GM19023 (cell line): Measurements from ENCODE around the gene AFDN.

Experiments
- ATAC-seq: cut with Tn5 transposase; IDR thresholded peaks from one replicate; pipeline ENCODE4 v1.9.1; 2021; ENCODE audit warnings: mild to moderate bottlenecking, moderate library complexity; ENCODE audit not compliant: unreplicated experiment

The AFDN gene

DNA sequence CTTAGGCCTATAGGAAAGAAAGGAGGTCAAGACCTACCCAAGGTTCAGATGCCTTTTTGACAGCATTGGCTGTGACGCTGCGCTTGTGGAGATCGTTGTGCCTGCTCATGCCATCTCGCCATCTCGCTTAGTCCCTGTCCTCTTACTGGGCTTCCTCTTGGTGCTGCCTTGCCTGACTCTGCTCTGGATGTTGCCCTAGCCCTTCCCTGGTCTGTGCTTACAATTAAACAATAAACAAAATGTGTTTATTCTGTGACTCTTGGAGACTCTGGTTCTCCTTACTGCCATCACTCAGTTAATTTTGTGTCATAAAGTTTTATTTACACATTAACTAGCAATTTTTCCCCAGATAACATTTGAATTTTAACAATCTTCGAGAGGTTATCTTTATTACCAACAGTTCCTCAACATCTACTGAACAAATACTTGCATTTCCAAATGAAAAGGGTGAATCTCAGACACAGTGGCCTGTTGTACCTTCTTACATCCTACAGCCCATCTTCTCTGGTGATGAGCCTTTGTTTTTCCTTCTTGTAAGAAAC is 11.6 kb downstream of the AFDN start:
- no peak for ATAC-seq

DNA sequence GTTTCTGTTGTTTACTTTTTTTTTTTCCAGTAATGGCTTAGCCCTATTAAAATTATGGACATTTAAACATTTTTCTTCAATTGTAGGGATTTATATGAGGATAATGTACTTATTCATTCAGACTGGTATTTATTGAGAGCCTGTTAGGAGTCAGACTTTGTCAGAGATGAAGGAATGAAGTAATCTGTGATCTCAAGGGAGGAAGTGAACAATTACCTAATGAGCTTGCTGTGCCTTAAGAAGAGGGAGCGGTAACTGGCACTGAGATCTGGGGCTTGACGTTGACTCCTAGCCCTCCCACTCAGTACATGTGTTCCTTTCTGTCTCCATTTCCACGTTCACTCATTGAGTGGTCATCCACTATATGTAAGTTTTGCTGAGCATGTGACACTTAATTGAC is 12.6 kb downstream of the AFDN start:
- no peak for ATAC-seq

DNA sequence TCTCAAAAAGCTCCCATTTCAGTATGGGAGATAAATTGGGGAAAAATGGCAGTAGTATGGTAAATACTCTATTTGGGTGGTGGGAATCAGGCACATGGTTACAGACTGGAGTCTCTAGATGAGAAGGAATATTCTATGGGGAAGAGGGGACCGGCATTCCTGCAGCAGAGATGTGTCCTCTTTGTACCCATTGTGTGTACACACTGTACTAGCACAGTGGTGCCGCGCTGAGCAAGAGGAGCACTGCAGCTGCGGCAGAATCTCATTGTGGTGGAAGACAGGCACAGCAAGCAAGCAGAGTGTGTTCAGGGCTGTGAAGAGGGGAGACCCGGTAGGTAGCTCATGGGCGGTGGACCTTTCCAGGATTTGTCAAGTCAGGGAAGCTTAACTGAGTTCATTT is 13.0 kb downstream of the AFDN start:
- ATAC-seq, result no peak

DNA sequence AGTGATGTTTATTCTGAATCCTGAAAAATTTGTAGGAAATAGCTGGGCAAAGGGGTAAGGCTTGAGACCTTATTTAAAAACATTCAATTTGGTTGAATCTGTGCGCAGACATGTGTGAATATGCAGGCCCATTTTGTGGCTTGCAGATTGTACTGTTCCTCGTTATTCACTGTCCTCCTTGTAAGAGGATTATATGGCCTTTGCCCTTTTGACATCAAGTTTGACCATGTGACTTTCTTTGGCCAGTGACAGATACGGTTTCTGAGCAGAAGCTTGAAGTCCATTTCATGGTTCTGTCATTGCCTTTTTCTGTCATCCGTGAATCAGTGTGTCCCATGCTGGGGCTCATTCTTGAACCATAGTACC is 13.4 kb downstream of the AFDN start:
- no peak for ATAC-seq

DNA sequence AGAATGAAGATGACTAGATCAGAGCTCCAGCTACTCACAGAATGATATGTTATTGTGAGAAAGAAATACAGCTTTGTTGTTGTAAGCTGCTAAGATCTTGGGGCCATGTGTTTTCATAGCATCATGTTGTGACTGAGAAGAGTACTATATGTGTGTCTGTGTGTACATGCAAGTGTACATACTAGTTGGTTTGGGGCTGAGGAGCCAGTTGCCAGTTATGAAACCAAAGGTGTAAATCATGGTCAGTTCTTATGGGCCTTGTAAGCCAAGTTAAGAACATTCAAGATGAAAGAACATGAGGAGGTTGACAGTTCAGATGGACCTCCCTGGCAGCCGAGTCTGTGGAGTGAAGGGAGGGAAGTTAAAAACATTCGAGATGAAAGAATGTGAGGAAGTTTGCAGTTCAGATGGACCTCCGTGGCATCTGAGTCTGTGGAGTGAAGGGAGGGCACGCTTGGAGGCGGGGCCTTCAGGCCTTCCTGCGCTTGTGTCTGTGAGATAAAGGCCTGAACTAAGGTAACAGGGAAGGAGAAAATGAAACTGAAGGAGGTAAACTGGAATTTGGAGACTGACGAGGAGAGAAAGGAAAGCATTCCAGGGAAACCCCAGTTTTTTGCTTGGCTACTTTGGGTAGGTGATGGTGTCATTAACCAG is 13.9 kb downstream of the AFDN start:
- ATAC-seq, result no peak

DNA sequence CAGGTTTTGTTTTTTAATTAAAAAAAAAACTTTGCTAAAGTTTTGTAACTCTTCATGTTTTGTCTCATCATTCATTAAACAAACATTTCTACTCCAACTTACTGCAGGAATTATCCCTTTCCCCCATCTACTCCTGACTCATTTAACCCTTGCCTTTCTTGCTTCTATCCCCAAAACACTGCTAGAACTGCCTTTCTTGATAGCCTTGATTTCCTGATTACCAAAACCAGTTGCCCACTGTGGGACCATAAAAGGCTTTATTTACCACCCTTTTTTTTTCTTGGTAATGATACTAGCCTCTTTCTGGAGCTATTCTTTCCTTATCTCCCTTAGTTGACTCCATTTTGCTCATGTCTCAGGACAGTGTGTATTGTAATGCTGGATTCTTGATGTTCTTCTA is 15.3 kb downstream of the AFDN start:
- no peak for ATAC-seq

DNA sequence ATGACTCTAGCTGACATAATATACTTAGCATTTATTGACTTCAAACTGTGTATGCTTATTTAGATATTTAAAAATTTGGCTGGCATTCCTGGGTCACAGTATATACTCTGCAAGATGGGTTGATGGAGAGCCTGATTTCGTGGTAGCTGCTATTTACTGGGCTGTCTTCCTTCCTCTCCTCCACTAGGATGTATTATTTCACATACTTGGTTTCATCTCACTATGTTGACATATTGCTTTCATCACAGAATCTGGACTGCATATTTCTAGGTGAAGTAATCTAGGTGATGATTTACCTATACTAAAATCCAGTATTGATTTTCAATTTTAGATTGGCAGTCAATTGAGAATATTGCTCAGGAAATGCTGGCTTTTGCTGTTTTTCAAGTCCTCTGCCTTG is 15.7 kb downstream of the AFDN start:
- no peak for ATAC-seq

DNA sequence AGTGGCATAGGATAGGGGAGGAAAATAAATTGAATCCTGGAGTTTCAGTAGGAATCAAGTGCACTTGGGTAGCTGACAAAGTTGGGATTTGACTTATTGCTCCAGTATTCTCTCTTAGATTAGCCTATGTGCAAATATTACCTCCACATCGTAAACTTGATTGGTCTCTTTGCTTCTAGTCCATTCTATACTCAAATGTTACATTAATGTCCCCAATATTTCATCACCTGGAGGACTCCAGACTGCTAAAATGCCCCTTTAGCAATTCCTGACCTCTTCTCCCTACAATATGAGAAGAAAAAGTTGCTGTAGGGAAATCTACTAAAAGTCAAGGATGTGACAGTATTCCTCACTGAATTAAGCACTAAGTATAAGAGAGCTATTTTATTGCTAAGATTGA is 16.3 kb downstream of the AFDN start:
- ATAC-seq, result no peak

DNA sequence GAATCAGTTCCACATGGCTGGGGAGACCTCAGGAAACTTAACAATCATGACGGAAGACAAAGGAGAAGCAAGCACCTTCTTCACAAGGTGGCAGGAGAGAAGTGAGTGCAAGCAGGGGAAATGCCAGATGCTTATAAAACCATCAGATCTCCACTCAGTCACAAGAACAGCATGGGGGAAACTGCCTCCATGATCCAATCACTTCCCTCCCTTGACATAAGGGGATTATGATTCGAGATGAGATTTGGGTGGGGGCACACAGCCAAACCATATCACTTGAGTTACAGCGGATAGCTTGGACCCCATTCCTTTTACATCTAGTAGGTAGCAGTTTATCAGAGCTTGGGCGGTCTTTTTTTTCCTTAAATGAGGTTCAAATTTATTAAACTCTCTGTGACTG is 19.1 kb downstream of the AFDN start:
- ATAC-seq, result no peak

DNA sequence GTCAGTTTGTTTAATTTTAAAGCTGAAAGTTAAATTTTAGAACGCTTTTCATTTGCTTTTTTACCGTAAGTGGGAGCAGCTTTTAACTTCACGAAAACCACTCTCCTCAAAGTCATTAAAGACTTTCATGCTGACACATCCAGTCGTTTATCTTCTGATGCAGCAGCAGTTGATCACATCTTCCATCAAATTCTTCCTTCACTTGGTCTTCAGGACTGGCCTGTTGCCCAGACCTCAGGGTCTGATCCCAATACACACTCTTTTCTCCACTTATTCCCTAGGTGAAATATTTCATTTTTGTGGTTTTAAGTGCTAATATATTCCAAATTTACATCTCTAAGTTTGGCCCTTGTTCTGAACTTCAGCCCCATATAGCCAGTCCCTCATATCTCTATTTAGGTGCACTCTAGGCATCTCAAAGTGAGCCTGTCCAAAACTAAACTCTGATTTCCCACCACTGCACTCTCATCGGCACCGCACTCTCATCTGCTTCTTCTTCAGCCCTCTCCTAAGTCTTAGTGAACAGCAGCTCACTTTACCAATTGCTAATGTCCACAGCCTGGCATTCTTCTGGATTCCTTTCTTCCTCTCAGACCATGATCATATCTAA is 20.4 kb downstream of the AFDN start:
- ATAC-seq, result no peak

DNA sequence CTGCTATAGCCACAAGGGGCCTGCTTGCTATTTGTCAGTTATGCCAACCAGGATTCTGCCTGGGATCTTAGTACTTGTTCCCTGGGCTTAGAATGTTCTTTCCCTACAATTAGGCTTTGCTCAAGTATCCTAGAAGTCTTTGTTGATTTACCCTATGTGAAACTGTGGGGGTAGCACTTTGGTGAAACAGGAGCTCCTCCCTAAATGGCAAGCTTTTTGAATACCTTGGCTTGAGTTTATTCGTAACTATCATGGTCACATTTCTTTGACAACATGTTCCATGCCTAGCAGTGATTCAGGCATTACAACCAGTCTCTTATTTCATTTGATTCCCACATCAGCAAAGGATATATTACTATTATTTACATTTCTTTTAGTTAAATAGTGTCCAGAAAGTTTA is 21.2 kb downstream of the AFDN start:
- ATAC-seq, result no peak

DNA sequence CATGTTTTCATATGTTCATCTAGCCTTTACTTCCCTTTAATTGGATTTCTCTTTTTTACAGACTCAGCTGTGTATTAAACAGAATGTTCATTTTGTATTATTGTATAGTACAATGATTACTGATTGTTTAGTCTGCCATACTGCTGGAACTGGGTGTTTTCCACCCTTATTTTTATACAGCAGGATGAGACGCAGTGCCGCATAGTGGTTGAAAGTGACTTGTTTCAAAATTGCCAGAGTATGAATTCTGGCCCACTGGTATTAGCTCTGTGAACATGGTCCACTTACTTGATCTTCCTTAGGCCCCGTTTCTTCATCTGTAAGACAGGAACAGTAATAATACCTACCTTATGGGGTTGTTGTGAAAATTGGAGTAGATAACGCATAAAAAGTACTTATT is 22.1 kb downstream of the AFDN start:
- no peak for ATAC-seq

DNA sequence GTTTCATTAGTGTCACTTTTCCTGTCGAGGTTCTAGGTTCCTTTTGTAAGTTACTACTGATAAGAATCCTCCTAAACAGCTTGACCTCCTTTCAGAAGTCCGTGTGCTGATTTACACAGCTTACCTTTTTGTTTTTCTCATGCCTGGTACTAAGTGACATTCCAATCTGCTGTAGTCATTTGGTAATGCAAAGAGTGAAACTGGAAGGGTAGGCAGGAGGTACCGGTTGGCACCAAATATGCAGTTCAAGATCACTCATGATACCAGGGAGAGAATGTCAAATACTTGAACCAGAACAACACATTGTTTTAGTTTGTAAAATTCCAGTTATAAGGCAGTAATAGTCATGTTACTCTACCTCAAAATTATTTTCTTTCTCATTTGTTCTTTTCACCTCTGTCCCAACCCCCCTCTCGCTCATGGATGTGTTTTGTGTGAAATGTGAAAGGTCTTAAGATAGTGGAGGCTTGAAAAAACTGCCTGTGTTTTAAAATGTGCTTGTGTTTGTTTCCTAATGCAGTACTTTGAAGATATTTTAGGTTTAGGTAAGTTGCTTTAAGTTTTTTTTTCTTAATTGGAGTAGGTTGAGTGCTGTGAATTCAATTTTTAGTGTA is 23.2 kb downstream of the AFDN start:
- ATAC-seq, result no peak

DNA sequence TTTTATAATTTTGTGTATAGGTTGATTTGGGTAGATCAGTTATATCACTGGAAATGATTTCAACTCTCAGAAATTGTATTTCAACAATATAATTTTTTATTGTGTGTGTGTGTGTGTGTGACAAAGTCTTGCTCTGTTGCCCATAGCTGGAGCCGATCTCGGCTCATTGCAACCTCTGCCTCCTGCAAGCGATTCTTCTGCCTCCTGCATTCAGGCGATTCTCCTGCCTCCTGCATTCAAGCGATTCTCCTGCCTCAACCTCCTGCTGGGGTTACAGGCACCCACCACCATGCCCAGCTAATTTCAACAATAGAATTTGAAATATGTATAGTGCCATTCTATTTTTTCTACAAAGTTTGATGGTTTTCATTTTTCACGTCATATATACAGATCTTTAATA is 24.1 kb downstream of the AFDN start:
- no peak for ATAC-seq

DNA sequence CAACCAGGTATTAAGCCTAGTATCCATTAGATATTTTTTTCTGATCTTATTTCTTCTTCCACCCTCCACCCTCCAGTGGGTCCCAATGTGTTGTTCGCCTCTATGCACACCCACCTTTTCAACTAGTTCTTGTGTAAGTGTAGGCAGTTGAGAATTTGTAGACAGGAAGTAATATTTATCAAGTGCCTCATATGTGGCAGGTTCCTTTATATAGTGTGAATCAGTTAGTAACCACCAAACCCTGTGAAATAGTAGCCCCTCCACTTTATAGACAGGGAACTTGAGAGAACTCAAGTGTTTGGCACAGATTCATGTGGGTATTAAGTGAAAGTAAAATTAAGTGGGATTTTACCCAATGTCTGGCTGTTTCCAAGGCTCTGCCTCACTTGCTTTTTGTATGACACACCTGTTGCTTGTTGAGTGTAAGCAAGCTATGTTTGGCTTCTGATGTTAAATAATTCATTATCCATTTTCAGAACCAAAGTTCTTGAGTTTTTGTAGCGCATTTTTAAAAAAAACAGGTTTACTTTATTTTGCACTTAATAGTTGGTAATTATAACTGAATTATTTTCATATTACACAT is 24.8 kb downstream of the AFDN start:
- no peak for ATAC-seq

DNA sequence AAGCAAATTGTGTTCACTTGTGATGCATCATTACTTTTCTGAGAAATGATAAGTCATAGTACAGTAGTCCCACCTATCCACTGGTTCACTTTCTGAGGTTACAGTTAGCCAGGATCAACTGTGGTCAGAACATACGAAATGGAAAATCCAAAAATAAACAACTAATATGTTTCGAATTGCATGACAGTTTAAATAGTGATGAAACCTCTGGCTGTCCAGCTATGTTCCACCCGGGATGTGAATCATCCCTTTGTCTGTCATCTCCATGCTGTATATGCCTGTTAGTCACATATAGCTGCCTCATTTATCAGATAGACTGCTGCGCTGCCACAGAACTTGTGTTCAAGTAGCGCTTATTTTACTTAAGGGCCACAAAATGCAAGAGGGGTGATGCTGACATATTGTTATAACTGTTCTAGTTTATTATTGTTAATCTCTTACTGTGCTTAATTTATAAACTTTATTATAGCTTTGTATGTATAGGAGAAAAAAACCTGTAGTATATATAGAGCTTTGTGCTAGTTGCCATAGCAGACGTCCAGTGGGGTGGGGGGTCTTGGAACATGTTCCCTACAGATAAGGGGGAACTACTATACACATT is 29.2 kb downstream of the AFDN start:
- no peak for ATAC-seq

DNA sequence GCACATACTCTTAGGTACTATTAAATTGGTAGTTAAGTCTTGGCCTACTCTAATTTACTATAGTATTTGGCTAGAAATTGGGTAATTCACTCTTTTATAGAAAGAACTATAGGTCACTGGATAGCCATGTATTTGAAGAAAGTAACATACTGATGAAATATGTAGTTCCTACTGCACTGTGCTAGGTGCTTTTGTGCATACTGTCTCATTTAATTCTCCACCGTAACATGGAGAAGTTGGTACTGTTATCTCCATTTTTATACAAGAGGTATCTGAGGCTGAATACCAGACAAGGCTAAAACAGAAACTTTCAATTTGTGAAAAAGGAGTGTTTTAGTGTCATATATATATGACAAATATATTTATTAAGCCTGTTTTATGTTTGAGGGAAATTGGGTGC is 29.8 kb downstream of the AFDN start:
- no peak for ATAC-seq

DNA sequence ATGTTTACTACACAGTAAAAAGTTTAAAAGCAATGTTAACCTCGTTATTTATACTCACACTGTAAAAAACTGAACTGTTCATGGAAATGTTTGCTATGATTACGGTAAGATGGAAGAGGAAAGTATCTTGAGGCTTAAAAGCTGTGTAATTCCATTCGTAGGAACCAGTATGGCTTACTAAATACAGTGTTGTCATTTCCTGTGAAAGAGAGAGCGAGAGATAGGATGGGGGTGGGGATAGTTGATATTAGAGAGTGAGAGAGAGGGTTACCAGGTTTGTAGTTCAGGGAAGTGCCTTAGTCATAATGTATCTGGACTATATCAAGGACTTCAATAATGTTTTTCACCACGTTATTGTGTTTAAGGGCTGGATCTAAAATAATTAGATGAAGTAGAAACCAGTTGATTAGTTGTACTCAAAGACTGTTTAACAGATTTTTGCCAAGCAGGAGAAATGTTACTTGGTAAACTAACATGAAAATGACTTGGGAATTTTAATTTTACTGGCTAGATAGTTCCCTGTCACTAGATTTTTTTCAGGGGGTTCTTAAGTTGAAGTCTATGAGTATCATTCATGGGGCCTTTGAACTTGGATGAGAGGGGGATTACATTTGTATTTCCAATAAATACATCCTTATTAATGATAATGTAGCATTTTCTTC is 30.4 kb downstream of the AFDN start:
- ATAC-seq, result no peak

DNA sequence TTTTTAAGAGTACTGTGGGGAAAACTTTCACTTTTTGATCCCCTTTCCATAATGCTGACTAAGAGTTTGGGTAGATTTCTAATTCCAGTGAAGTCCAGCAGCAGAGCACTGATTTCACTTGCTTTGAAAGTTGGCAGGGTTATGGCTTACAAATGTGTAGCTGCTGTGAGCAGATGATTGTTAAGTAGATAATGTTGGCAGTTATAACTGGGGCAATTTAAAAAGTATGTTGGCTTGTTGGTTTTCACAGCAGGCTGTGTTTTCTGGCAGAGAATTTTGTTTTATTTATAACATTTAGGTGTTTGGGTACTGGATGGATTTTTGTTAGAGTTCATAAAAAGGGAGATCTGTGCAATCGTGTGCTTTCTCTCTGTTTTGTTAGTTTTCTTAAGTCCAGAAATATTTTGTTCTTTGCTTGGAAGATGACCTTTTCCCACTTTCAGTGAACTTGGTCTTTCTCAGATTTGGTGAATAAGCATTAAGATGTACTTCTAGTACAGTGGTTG is 31.4 kb downstream of the AFDN start:
- no peak for ATAC-seq

DNA sequence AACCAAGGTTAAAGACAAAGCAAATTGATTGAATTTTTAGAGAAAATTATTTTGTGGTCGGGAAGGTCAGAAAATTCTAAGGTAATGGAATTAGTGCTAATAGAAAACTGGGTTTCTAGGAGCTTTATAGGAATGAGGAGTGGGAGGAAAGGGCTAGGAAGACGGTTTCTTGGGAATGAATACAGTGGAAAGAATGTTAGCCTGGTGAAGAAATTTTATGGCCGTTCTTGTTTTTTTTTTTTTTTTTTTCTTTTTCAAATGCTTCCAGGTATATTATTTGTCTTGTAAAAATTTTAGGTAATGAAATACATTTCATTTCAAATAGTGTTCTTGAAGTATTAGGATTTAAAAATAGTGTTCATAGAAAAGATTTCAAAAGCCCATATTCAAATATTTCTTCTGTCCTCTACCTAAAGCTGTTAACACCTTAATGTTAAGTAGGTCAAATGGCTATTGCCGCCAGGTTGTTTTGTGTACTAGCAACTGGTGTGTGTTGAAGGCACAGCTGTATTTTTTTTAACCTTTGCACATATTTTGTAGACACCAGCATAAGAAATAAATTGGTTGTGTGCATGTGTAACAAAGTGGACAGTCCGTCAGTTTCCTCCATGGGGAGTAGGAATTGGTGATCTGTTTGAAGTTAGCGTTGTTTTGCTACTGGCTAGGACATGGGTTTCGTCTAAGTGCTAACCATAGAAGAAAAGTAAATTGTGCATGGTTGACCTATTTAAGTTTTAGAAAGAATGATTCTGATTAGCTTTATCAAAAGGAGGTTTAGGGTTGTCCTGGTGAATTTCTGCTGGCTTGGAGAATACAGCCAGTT is 32.3 kb downstream of the AFDN start:
- ATAC-seq, result no peak
